GM18526 (cell line): ENCODE measurements around the gene RAX2.

ENCODE experiments used
- POLR2A ChIP-seq: IDR thresholded peaks from 3 replicates; pipeline ENCODE4 v1.6.1; 2011; ENCODE audit not compliant: insufficient read length; ENCODE audit errors: extremely low read depth

RAX2 gene

GRCh38 chr19:3753631-3754410, 18.2 kb downstream of the RAX2 start:
- TF ChIP-seq POLR2A = no peak

- no peak for TF ChIP-seq POLR2A
Measured at GRCh38 chr19:3752492-3752891, 19.5 kb downstream of the RAX2 start.

- no peak for TF ChIP-seq POLR2A
Measured at GRCh38 chr19:3751236-3751635, 20.8 kb downstream of the RAX2 start.

GRCh38 chr19:3750211-3750610, 21.8 kb downstream of the RAX2 start:
- no peak for TF ChIP-seq POLR2A

- no peak for TF ChIP-seq POLR2A
Measured at GRCh38 chr19:3748965-3749364, 23.1 kb downstream of the RAX2 start.

- no peak for TF ChIP-seq POLR2A
Measured at GRCh38 chr19:3746371-3747056, 25.5 kb downstream of the RAX2 start.

- TF ChIP-seq POLR2A = no peak
Measured at GRCh38 chr19:3745363-3746045, 26.5 kb downstream of the RAX2 start.

GRCh38 chr19:3743486-3743885, 28.5 kb downstream of the RAX2 start:
- TF ChIP-seq POLR2A = no peak

- no peak for TF ChIP-seq POLR2A
Measured at GRCh38 chr19:3740431-3740830, 31.6 kb downstream of the RAX2 start.

GRCh38 chr19:3738477-3739220, 33.4 kb downstream of the RAX2 start:
- TF ChIP-seq POLR2A = no peak

GRCh38 chr19:3737487-3738205, 34.4 kb downstream of the RAX2 start:
- no peak for TF ChIP-seq POLR2A

GRCh38 chr19:3736106-3736724, 35.8 kb downstream of the RAX2 start:
- no peak for TF ChIP-seq POLR2A

GRCh38 chr19:3734310-3734600, 37.8 kb downstream of the RAX2 start:
- no peak for TF ChIP-seq POLR2A

- no peak for TF ChIP-seq POLR2A
Measured at GRCh38 chr19:3733549-3734309, 38.3 kb downstream of the RAX2 start.
